Mucosa of gallbladder (tissue), 1 donor: ENCODE measurements around the gene TMEM167A. TPM values are rescaled to one million over a fixed set of nuclear protein-coding genes. Genes with fewer than 3 reads are reported as not detected.
"Not testable (repeated sequence)": the region's sequence is repeated elsewhere in the genome, so short reads cannot be mapped to it uniquely, and the experiment has no call there.

ENCODE experiments used
- DNase-seq: peaks from one replicate; pipeline ENCODE4 v3.0.0-alpha.2; 2020; ENCODE audit warnings: low spot score
- total RNA-seq: library from RNA; stranded (reverse); gene quantifications from one replicate; pipeline ENCODE4 v1.2.1, GENCODE V29; 2021
- donor health status: DM: no; HTN: no; CAD: no.

TMEM167A gene
- total RNA-seq, 1 donor from 2014 or later = 91.7 TPM

GRCh38 chr5:83090169-83090568 is 13.0 kb upstream of the TMEM167A start:
- no peak for DNase-seq

- DNase-seq = no peak
Measured at GRCh38 chr5:83085106-83085505, 7.9 kb upstream of the TMEM167A start.

GRCh38 chr5:83084336-83084735 is 7.1 kb upstream of the TMEM167A start:
- DNase-seq = no peak

- no peak for DNase-seq
Measured at GRCh38 chr5:83082750-83083149, 5.6 kb upstream of the TMEM167A start.

GRCh38 chr5:83077662-83078261 is 568 bp upstream of the TMEM167A start:
- no peak for DNase-seq

GRCh38 chr5:83072966-83073365 is 4.2 kb downstream of the TMEM167A start:
- no peak for DNase-seq

- no peak for DNase-seq
Measured at GRCh38 chr5:83071286-83072051, 5.7 kb downstream of the TMEM167A start.

GRCh38 chr5:83069096-83069799 is 7.9 kb downstream of the TMEM167A start:
- no peak for DNase-seq

GRCh38 chr5:83067377-83067776 is 9.8 kb downstream of the TMEM167A start:
- not testable (repeated sequence) for DNase-seq

- DNase-seq = no peak
Measured at GRCh38 chr5:83066548-83067110, 10.6 kb downstream of the TMEM167A start.

- DNase-seq = no peak
Measured at GRCh38 chr5:83059341-83059740, 17.9 kb downstream of the TMEM167A start.

GRCh38 chr5:83058726-83059125 is 18.5 kb downstream of the TMEM167A start:
- DNase-seq = no peak

GRCh38 chr5:83055166-83055565 is 22.0 kb downstream of the TMEM167A start:
- no peak for DNase-seq

- no peak for DNase-seq
Measured at GRCh38 chr5:83050723-83051340, 26.4 kb downstream of the TMEM167A start.

GRCh38 chr5:83049370-83049885 is 27.8 kb downstream of the TMEM167A start:
- no peak for DNase-seq

- no peak for DNase-seq
Measured at GRCh38 chr5:83048811-83049210, 28.4 kb downstream of the TMEM167A start.

- no peak for DNase-seq
Measured at GRCh38 chr5:83048277-83048676, 28.9 kb downstream of the TMEM167A start.

GRCh38 chr5:83044926-83045325 is 32.3 kb downstream of the TMEM167A start:
- no peak for DNase-seq

GRCh38 chr5:83042507-83042906 is 34.7 kb downstream of the TMEM167A start:
- peak; percentile 32 for DNase-seq

- no peak for DNase-seq
Measured at GRCh38 chr5:83038924-83039323, 38.3 kb downstream of the TMEM167A start.

GRCh38 chr5:83036991-83037575 is 40.1 kb downstream of the TMEM167A start:
- DNase-seq = no peak
